Hematopoietic multipotent progenitor cell treated with erythropoietin and hydrocortisone succinate and interleukin-3 and kit ligand, for 6 days (in vitro differentiated cells): Measurements from ENCODE around the gene KCNN3.
"Not testable (repeated sequence)": the region's sequence is repeated elsewhere in the genome, so short reads cannot be mapped to it uniquely, and the experiment has no call there.

Source experiments
- DNase-seq: peaks from one replicate; pipeline ENCODE4 v3.0.0-alpha.2; 2015

KCNN3 gene

DNA sequence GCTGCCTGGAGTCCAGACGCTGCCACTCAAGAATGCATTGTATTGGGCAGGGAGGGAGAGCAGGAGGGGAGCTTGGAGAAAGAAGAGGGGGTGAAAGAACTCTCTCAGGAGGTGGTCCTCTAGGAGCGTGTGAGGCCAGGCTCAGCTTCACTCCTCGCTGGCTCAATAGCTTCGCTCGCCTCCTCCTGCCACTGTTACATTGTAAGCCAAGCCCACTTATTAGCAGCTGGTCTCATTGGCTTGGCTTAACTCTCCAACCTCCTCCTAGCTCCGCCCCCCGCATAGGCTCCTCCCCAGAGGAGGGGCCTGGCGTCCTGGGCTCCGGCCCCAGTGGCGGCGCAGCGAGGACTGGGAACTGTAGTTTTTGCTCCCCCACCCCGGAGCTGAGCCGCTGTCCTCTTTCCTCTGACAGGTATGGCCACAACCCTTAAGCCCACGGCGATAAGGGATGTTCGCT lies at the start of gene KCNN3:
KCNN3 (minus strand) TSS at position 167 of the 457 bp plus-strand sequence. CDS start 317 bp downstream, outside the sequence.
- peak; percentile 95 for DNase-seq

DNA sequence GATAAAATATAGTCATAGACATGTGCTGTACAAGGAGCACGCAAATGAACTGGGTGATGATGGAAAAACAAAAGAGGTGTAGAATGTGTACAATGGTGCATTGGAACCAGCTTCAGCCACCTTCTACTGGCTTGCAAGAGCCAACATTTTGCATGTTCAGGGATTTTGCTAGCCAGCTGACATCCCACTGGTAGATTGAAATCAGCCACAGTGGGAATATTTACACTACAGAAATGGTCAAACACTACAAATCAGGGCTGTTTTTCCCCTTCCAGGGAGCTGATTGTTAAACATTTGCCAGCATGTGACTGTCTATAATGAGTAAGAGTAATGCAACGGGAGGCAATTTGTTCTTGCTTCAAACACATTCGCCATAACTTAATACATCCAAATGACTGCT lies 43.2 kb upstream of the KCNN3 start:
- DNase-seq: no peak

DNA sequence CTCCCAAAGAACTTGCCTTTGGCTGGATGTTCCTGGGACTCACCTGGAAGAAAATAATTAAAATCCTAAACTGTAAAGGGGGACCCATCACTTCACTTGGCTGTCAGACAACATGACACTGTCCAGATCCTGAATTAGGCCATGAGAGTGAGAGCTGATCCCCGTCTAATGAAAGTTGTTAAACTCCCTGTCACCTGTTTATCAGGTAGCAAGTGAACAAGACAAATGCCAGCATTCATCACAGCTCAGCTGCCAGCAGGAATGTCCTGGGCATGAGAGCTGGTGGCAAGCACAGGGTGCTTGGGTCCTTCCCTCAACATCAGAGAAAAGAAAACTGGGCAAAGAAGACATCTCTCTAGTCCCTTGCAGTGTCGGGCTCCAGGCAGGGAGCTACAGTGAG lies 42.7 kb upstream of the KCNN3 start:
- DNase-seq: no peak

DNA sequence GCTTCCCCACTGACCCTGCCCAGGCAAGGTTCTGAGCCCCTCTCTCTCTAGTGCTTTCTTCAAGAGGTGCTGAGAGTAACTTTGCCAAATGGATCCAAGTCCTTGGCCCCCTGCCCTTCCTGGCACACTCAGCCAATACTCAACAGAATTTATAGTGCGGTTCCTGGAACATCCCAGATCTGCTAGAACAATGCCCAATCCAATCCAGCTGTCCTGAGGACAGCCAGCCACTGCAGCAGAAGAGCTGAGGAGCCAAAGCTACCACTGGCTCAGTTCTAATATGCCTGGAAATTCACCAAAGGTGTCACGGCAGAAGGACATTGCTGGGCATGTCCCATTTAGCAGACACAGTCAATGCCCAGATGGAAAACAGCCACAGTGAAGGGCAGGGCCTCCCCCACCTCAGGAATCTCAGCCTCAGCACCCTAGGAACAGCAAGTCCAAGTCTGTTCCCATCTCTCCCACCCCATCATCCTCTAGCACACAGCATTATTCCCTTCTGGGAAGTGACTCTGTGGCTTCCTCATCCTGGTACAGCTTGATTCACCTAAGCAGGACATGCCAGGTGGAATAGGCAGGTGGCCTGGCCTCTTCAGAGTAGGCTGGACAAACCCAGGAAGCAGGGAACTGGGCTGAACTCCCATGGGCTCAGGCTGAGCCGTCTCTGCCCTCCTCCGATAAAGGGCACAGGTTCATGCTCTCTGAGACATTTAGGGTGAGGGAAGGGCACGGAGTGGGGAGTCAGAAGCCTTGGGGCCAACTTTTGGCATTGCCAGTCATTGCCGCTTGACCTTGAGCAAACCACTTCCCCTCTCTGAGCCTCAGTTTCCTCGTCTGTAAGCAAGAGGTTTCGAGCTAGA lies 41.8 kb upstream of the KCNN3 start:
- DNase-seq: no peak

DNA sequence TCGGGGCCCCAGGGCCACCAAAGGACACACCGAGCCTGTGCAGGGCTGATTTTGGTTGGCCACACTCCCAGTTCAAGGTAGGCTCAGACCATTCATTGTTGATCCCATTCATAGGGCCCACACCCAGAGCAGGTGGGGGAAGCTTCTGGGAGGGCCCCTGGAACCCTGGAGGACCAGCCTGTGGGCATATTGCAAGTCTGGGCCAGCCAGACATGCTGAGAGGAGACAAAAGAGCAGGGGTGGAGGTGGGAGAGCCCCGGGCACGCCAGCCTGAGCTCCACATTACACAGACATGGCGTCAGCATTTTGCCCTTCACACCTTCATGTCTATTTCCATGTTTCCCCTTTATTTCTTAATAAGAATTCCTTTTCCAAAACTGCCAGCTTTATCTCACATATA lies 40.8 kb upstream of the KCNN3 start:
- DNase-seq: no peak

DNA sequence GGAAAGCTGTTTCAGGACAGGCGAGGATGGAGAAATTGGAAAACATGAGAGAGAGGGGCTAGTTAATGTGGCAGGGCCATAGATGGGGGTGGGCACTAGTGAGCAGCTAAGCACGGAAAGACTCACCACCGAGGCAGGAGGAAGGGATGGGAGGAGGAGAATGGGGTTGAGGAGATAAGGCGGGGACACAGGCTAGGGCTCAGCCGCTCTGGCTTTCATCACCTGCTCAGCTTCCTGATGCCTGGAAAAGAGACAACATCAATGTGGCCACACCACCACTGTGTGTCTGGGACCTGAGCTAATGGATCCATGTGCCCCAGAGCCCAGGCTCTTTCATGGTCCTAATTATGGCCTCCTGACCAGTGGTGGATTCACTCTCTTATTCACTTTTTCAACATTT lies 38.9 kb upstream of the KCNN3 start:
- DNase-seq: no peak

DNA sequence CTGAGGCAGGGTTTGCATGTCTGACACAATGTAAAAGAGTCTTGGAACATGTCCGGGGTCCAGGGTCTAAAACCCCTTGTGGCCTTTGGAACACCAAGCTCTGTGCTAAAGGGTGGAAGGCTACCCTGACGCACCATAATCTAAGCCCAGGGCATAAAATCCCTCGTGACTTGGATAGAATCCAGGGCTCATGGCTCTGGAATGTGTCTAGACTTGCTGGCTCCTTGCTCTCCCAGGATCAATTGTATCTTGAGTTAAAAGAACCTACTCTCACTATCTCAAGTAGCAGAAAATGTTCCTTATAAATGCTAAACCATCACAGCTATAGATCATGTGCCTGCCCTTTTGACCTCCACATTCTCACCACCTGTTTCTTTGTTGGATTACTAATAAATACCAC lies 38.0 kb upstream of the KCNN3 start:
- DNase-seq: not testable (repeated sequence)

DNA sequence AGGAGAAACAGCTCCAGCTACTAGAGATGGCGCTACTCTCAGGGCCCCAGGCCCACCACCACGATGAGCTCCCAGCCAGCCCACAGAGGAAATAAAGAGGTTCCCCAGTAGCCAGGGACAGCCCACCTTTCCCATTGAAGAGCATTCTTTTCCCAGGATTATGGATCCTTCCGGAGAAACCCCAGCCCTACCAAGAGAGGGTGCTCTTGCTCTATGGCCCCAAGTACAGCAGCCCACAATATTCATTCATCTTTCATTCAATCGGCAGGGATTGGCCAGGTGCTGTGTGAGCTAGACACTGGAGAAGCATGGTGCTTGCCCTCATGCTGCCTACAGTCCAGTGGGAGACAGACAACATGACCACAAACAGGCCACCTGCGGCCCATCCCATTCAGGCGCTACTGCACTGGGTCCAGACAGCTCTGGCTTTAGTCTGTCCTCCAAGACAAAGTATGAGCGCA lies 36.6 kb upstream of the KCNN3 start:
- no peak for DNase-seq

DNA sequence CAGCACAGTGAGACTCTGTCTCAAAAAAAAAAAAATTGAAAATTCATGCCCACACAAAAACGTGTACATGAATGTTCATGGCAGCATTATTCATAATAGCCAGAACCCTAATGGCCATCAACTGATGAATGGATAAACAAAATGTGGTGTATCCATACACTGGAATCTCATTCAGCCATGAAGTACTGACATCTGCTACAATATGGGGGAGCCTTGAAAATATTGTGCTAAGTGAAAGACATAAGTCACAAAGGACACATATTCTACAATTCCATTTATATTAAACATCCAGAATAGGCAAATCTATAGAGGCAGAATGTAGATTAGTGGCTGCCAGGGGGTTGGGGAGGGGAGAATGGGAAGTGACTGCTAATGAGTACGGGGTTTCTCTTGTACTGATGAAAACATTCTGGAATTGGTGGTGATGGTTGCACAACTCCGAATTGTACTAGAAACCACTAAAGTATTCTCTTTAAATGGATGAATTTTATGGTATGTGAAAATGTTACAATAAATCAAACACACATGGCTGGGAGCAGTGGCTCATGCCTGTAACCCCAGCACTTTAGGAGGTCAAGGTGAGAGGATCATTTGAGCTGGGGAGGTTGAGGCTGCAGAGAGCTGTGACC lies 33.0 kb upstream of the KCNN3 start:
- DNase-seq: no peak

DNA sequence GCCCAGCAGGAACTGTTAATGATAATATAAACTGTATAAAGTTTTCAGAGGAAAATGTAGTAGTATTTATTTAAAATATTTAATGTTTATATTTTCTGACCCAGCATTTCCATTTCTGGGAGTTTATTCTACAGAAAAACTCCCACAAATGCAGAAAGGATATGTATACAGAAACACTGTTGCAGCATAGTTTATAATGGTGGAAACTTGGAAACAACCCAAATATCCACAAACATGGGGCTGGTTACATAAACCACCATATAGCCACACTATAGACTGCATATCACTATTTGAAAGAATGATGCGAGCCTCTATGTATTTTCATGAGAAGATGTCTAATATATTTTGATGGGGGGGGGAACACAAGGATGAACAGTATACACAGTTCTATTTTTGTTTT lies 31.5 kb upstream of the KCNN3 start:
- no peak for DNase-seq

DNA sequence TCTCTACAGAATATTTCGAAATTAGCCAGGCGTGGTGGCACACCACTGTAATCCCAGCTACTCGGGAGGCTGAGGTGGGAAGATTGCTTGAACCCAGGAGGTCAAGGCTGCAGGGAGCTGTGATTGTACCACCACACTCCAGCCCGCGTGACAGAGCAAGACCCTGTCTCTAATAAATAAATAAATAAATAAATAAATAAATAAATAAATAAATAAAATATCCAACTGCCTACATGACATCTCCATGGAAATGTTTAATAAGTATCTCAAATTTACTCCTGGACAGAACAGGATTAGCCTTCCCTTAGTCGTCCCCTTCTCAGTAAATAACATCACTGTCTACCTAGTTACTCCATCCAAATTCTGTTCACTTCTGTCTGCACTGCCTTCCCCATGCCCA lies 29.0 kb upstream of the KCNN3 start:
- no peak for DNase-seq

DNA sequence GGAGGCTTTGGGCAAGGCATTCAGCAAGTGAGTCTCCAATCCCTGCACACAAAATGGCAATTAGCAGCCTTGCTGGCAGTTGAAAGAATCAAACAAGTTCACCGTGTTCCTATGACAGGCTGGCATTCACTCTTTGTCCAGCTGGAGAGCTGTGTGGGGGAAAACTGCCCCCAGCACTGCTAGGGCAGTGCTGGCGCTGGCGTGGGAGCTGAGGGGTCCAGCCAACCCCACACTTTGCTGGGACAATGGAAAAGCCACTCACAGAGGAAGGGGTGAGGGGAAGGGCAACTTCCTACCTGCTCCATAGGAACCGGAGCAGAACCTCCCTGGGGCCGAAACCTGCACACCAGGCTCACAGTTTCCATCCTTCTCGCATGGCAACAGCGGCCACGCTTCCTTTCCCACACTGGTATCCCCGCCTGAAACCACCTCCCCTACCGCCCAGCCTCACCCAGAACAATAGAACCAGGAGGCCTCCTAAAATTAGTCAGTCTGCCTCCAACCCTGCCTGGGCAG lies 26.7 kb upstream of the KCNN3 start:
- DNase-seq: no peak

DNA sequence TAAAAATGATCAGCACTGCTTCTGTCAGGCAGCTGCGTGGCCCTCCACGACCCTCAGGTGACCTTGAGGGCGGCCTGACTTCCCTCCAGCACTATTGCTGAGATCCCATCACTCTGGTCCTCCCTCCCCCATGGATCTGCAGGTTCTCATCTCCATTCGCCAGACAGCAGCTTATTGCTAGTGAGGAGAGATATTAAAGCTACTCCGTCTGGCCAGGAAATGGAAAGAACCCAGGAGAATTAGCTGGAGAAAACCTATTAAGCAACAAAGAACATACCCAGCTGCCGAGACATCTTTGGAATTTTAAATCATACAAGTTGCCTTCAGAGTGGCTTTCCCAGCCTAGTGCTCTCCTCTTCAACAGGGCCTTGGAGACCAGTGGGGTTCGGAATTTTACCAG lies 25.7 kb upstream of the KCNN3 start:
- no peak for DNase-seq

DNA sequence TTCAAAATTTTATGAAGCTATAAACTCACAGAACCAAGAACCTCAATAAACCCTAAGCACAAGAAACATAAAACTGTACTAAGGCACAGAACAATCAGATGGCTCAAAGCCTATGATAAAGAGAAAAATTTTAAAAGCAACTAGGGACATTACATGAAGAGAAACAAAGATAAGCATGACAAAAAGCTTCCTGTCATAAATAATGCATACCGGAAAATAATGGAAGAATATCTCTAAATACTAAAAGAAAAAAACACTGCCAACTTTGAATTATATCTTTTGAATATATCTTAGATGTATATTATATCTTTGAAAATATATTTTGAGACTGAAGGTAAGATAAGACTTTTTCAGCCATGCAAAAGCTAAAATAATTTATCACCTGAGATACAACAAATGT lies 21.4 kb upstream of the KCNN3 start:
- DNase-seq: no peak

DNA sequence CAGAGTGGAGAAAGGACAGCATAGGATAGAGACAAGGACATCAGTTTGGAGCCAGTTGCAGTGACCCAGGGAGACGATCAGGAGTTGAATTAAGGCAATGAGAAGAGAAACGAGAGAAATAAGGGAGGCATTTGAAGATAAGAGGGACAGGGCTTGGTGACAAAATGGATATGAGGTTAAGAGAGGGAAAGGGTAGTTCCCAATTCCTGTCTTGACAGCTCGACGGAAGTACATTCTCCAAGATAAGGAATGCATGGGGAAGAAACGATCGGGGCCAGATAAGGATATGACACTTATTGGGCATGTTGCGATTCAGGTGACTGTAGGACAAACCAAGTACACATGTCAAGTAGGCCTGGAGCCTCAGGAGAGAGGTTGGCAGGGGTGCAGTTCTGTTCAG lies 18.7 kb upstream of the KCNN3 start:
- no peak for DNase-seq

DNA sequence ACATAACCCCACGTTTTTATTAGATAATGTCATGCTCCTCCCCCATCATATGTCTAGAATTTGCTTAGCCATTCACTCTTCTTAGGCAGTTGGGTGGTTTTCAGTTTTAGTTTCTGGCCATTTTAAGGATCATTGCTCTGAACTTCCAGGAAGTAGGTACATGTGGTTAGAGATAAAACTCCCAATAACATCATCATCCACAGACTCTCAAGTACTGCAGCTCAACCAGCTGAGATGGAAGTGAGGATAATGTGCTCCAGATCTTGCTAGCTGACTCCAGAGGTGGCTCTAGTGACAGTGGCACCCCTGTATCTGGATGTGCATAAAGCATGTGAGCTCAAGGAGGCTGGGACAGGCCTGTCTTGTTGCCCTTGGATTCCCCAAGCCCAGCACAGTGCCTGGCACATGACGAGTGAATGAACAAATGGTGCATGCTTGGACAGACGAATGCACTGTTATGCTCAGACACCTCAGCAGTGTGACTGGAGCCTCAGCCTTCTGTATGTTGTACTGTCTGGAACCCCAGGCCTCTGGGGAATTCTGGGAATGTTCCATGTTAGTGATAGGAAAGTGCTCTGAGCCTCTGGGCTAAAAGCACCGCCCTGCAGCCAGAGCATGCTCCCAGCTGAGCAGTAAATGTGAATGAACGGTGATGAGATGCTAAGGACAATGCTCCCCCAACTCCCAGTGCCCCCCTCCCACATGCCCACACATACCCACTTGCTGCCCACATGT lies 16.4 kb upstream of the KCNN3 start:
- no peak for DNase-seq

DNA sequence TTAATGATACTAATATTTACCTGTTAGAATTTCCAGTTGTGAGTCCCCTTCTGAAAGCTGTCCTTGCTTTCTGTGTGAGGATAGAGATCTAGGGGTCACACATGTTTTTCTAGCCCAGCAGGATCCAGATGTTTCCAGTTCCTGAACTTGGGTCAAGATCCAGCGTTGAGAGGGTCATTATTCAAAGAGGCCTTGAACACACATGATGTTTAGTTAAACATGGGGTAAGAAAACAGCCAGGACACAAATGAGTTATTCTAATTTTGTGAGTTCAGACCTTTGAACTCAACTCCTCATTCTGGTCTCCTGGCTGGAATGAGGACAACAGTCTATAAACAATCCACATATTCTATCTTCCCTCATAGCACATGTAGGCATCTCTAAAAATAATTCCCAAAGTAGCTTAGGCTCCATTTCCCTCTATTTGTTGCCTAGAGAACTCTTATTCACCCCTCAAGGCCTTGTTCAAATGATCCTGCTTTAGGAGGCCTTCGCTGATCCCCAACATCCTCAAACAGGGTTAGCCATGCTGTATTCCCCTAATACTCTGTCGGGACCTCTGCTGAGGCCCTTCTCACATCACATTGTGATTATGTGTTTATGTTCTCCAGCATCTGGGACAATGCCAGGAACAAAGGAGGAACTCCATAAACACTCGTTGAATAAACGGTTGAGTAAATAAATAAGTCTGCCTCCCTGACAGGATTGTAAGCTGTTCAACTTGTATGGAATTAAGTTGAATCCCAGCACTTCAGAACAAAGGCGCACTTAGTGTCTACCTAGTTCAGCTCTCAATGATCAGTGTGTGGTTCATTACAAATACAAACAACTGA lies 15.0 kb upstream of the KCNN3 start:
- no peak for DNase-seq

DNA sequence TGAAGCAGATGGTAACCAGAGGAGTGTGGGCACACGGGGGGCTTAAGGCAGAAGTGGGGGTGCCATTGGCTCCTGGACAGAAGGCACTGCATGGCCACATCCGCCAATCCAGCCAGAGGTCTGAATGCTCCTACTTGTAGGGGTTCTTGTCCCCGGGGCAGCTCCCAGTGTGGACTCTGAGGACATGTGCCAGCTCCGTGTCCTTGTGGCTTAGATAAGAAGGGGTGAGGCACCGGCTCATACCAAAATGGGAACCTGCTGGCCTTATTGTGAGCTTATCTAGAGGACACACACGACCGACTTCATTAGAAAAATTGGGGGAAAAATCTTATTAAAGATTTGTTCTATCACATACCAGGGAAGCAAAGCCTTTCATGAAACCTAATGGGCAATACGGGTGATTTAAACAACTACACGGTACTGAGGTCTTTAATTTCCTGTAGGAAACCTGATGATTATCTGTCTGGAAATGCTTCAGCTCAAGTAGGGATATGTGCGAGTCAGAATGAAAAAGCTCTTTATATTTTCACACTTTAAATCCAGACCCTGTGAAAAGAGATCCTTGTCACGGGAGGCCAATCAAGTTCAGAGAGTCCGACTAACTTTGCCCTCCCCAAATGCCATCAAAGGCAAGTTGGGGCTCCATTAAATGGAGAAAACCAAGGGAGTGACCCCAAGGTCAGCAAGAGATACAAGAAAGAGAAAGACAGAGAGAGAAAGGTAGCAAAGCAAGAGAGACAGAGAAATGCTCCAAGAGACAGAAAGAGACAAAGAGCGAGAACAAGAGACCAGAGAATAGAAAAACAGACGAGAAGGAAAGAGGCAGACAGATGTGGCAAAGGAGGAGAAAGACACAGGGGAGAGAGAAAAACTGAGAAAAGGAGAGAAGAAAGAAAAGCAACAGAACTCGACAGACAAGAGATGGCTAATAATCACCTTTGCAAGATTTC lies 14.1 kb upstream of the KCNN3 start:
- DNase-seq: peak; percentile 96

DNA sequence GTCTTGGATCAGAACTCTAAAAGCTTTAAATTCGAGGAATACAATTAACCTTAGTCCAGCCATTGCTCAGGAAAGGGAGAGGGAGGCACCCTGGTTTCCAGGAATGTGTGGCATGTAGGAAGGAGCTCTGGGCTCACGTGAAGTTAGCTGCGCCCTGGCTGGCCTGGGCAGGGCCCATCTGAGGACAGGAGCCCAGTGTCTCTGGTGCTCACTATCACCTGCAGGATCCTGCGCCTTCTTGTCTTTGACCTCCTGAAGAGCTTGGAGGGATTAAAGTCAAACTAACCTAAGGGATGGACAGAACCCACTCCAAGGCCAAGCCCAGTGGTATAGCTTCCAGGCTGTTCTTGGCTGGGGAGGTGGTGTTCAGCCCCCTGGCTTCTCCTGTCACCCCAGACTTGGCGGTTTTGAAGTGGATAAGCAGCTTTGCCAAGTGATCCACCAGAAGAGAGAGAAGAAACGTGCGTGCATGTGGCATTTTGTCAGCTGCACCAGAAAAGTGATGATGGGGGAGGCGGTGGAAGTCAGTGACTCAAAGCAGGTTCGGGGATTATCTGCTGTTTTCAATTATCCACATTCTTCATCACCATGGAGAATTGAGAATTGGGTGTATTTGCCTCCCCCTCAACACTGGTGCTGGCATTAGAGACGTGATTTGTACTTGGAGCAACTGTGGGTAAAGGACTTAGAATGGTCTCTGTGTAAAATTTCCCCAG lies 11.9 kb upstream of the KCNN3 start:
- no peak for DNase-seq

DNA sequence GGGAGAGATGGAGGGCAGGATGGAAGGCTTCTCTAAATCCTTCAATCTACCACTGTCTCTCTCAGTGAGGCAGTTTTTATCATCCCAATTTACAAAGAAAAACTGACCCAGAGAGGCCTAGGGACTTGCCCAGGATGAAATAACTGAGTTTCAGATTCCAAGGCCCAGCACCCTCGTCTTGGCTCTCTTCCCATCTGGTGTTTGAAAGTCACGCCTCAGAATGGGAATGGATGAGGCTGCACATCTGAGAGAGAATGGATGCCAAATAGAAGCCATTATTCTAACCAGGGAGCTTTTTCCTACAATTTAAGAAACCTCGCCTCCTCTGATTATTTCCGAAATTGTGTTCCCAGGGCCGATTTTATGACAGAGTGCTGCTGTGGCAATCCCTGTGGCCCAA lies 10.6 kb upstream of the KCNN3 start:
- no peak for DNase-seq

DNA sequence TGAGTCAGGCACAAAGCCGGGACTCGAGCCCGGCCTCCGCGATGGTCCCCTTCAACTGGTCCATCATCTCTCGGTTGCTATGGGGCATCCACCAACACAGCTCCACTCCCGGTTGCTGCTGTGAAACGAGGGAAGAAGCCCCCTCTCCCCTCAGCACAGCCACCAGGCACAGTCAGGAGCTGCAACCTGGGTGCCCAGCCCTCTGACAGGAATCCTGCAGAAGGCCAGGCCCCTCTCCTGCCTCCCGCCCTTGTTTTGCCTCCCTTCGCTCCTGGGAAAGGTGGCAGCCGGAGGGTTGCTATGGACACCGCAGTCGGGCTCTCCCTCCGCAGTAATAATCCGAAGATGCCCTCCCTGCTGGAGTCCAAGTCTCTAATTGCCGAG lies 8.9 kb upstream of the KCNN3 start:
- no peak for DNase-seq
